ENCODE results near the gene ZNF205. TPM values are rescaled to one million over a fixed set of nuclear protein-coding genes. Genes with fewer than 3 reads are reported as not detected.

ZNF205 gene
- polyA plus RNA-seq, 1 experiment = 3.6 TPM

Small RNAs within 50 kb of the gene (small RNA-seq; reads per million reads assigned to genes)
- not detected for gene RNU1-22P (ENCODE audit: insufficient read length, low read depth)

Other genes starting within 250 kb of the ZNF205 start
- gene FLYWCH2, start 229.4 kb upstream of the ZNF205 start, polyA plus RNA-seq (2011; rRNA removed) = 22.4 and 37.5 TPM in 2 replicates
- 15.1 and 19.8 TPM in 2 replicates for gene FLYWCH1, start 200.7 kb upstream of the ZNF205 start, polyA plus RNA-seq (2011; rRNA removed)
- gene KREMEN2, start 148.3 kb upstream of the ZNF205 start, polyA plus RNA-seq (2011; rRNA removed) = 0.04 TPM in 1 of 2 replicates, not detected in the other
- gene PAQR4, start 143.2 kb upstream of the ZNF205 start, polyA plus RNA-seq (2011; rRNA removed) = 1.2 and 1.9 TPM in 2 replicates
- gene PKMYT1, start 132.1 kb upstream of the ZNF205 start, polyA plus RNA-seq (2011; rRNA removed) = 1.2 and 1.3 TPM in 2 replicates
- not detected in 2 replicates for gene CLDN9, start 99.7 kb upstream of the ZNF205 start, polyA plus RNA-seq (2011; rRNA removed)
- gene CLDN6, start 94.4 kb upstream of the ZNF205 start, polyA plus RNA-seq (2011; rRNA removed) = 0.07 and 0.10 TPM in 2 replicates
- gene TNFRSF12A, start 92.2 kb upstream of the ZNF205 start, polyA plus RNA-seq (2011; rRNA removed) = 67.3 and 97.1 TPM in 2 replicates
- 51.6 and 73.4 TPM in 2 replicates for gene HCFC1R1, start 88.6 kb upstream of the ZNF205 start, polyA plus RNA-seq (2011; rRNA removed)
- 14.5 and 16.7 TPM in 2 replicates for gene THOC6, start 88.6 kb upstream of the ZNF205 start, polyA plus RNA-seq (2011; rRNA removed)
- not detected in 2 replicates for gene BICDL2, start 75.6 kb upstream of the ZNF205 start, polyA plus RNA-seq (2011; rRNA removed)
- not detected in 2 replicates for gene MMP25, start 66.0 kb upstream of the ZNF205 start, polyA plus RNA-seq (2011; rRNA removed)
- gene IL32, start 46.9 kb upstream of the ZNF205 start, polyA plus RNA-seq (2011; rRNA removed) = 30.3 and 37.9 TPM in 2 replicates
- not detected in 2 replicates for gene ZSCAN10, start 13.3 kb upstream of the ZNF205 start, polyA plus RNA-seq (2011; rRNA removed)
- 0.47 and 1.2 TPM in 2 replicates for gene ZNF213, start 22.4 kb downstream of the ZNF205 start, polyA plus RNA-seq (2011; rRNA removed)
- 0.20 and 0.29 TPM in 2 replicates for gene OR1F1, start 75.6 kb downstream of the ZNF205 start, polyA plus RNA-seq (2011; rRNA removed)
- gene ZNF200, start 122.6 kb downstream of the ZNF205 start, polyA plus RNA-seq (2011; rRNA removed) = 4.7 and 6.1 TPM in 2 replicates
- not detected in 2 replicates for gene MEFV, start 144.0 kb downstream of the ZNF205 start, polyA plus RNA-seq (2011; rRNA removed)
- 13.2 and 22.5 TPM in 2 replicates for gene ZNF263, start 170.9 kb downstream of the ZNF205 start, polyA plus RNA-seq (2011; rRNA removed)
- 4.4 and 5.3 TPM in 2 replicates for gene TIGD7, start 192.8 kb downstream of the ZNF205 start, polyA plus RNA-seq (2011; rRNA removed)
- gene ZNF75A, start 192.9 kb downstream of the ZNF205 start, polyA plus RNA-seq (2011; rRNA removed) = 15.9 and 20.3 TPM in 2 replicates
- gene OR2C1, start 243.3 kb downstream of the ZNF205 start, polyA plus RNA-seq (2011; rRNA removed) = 0.07 and 0.09 TPM in 2 replicates

Measured in AG04450 (cell line).